Type B pancreatic cell (in vitro differentiated cells): Measurements from ENCODE around the gene ITGB6. TPM values are rescaled to one million over a fixed set of nuclear protein-coding genes. Genes with fewer than 3 reads are reported as not detected.

Source experiments
- DNase-seq: peaks from one replicate; pipeline ENCODE4 v3.0.0; 2021; ENCODE audit warnings: mixed read lengths; ENCODE audit not compliant: unreplicated experiment; ENCODE audit errors: extremely low spot score
- H3K27ac Mint-ChIP-seq: 2 replicates; pipeline ENCODE4 v1.8.0; 2021; ENCODE audit warnings: mild to moderate bottlenecking, mixed read lengths
- H3K27me3 Mint-ChIP-seq: 2 replicates; pipeline ENCODE4 v1.8.0; 2021; ENCODE audit warnings: mixed read lengths
- H3K36me3 Mint-ChIP-seq: 2 replicates; pipeline ENCODE4 v1.8.0; 2021; ENCODE audit warnings: mixed read lengths
- H3K4me1 Mint-ChIP-seq: one replicate; pipeline ENCODE4 v1.8.0; 2021; ENCODE audit warnings: mixed read lengths; ENCODE audit not compliant: unreplicated experiment
- H3K4me3 Mint-ChIP-seq: 2 replicates; pipeline ENCODE4 v1.8.0; 2021; ENCODE audit warnings: mild to moderate bottlenecking, mixed read lengths
- H3K9me3 Mint-ChIP-seq: 2 replicates; pipeline ENCODE4 v1.8.0; 2021; ENCODE audit warnings: mixed read lengths
- CTCF ChIP-seq: fragments of 200-600 bp; sonication (generic); conservative IDR thresholded peaks from 2 replicates; pipeline ENCODE4 v1.5.0; 2021; ENCODE audit warnings: antibody characterized with exemption, mild to moderate bottlenecking
- total RNA-seq: library from RNA; stranded (reverse); gene quantifications from 2 replicates; pipeline ENCODE4 v1.2.1, GENCODE V29; 2021; ENCODE audit warnings: low replicate concordance

ITGB6 gene
- total RNA-seq, 1 donor from 2014 or later, result 3.2 TPM

GRCh38 chr2:160114020-160114419, 86.1 kb downstream of the ITGB6 start:
- no peak for DNase-seq
- no peaks in the 10 kb centered on the region for H3K9me3 Mint-ChIP-seq
- no peaks in the 10 kb centered on the region for H3K4me1 Mint-ChIP-seq
- H3K36me3 Mint-ChIP-seq, result no peaks in the 10 kb centered on the region
- no peak overlapping the region for H3K4me3 Mint-ChIP-seq
- no peak overlapping the region for H3K27ac Mint-ChIP-seq
- no peak for TF ChIP-seq CTCF
- no peaks in the 10 kb centered on the region for H3K27me3 Mint-ChIP-seq

GRCh38 chr2:160111951-160112798, 87.9 kb downstream of the ITGB6 start:
- no peak overlapping the region for H3K27ac Mint-ChIP-seq
- DNase-seq, result no peak

GRCh38 chr2:160110674-160111239, 89.3 kb downstream of the ITGB6 start:
- Mint-ChIP-seq H3K36me3 (no peaks in the 10 kb centered on the region), H3K27ac (no peak overlapping the region), H3K9me3 (no peaks in the 10 kb centered on the region), H3K27me3 (no peaks in the 10 kb centered on the region), H3K4me3 (no peak overlapping the region), H3K4me1 (no peaks in the 10 kb centered on the region)
- no peak for TF ChIP-seq CTCF
- no peak for DNase-seq

More at GRCh38 chr2:160111951-160112798, 87.9 kb downstream of the ITGB6 start:
- Mint-ChIP-seq H3K36me3 (no peaks in the 10 kb centered on the region), H3K27me3 (no peaks in the 10 kb centered on the region), H3K4me1 (no peaks in the 10 kb centered on the region), H3K4me3 (no peak overlapping the region), H3K9me3 (no peaks in the 10 kb centered on the region)
- no peak for TF ChIP-seq CTCF

- H3K9me3 Mint-ChIP-seq, result no peaks in the 10 kb centered on the region
- peak; percentile 92 for TF ChIP-seq CTCF
- H3K4me1 Mint-ChIP-seq, result no peaks in the 10 kb centered on the region
- H3K27ac Mint-ChIP-seq, result no peak overlapping the region
- H3K27me3 Mint-ChIP-seq, result no peaks in the 10 kb centered on the region
- H3K4me3 Mint-ChIP-seq, result no peak overlapping the region
- no peak for DNase-seq
- no peaks in the 10 kb centered on the region for H3K36me3 Mint-ChIP-seq
These were observed 90.0 kb downstream of the ITGB6 start for GRCh38 chr2:160109939-160110673.

GRCh38 chr2:160109243-160109642, 90.8 kb downstream of the ITGB6 start:
- Mint-ChIP-seq H3K36me3 (no peaks in the 10 kb centered on the region), H3K27me3 (no peaks in the 10 kb centered on the region), H3K4me3 (no peak overlapping the region), H3K27ac (no peak overlapping the region), H3K4me1 (no peaks in the 10 kb centered on the region), H3K9me3 (no peaks in the 10 kb centered on the region)
- no peak for DNase-seq
- TF ChIP-seq CTCF, result no peak
